GM21367 (cell line): ENCODE results near the gene DLEC1.

Source experiments
- ATAC-seq: cut with Tn5 transposase; IDR thresholded peaks from one replicate; pipeline ENCODE4 v1.9.1; 2021; ENCODE audit not compliant: unreplicated experiment

DLEC1 gene

GRCh38 chr3:38107911-38108648, 69.1 kb downstream of the DLEC1 start:
- no peak for ATAC-seq

GRCh38 chr3:38108649-38109579, 69.9 kb downstream of the DLEC1 start:
- no peak for ATAC-seq

- no peak for ATAC-seq
Observed at GRCh38 chr3:38109580-38110313, 70.7 kb downstream of the DLEC1 start.

GRCh38 chr3:38110314-38111050, 71.5 kb downstream of the DLEC1 start:
- no peak for ATAC-seq

GRCh38 chr3:38111201-38111600, 72.2 kb downstream of the DLEC1 start:
- no peak for ATAC-seq

GRCh38 chr3:38111696-38112377, 72.8 kb downstream of the DLEC1 start:
- no peak for ATAC-seq

GRCh38 chr3:38112378-38112761, 73.4 kb downstream of the DLEC1 start:
- ATAC-seq: no peak

GRCh38 chr3:38114052-38114874, 75.3 kb downstream of the DLEC1 start:
- no peak for ATAC-seq

- no peak for ATAC-seq
Observed at GRCh38 chr3:38114875-38115644, 76.1 kb downstream of the DLEC1 start.

GRCh38 chr3:38115645-38116427, 76.8 kb downstream of the DLEC1 start:
- no peak for ATAC-seq

GRCh38 chr3:38116471-38117162, 77.6 kb downstream of the DLEC1 start:
- ATAC-seq: no peak

GRCh38 chr3:38117163-38117716, 78.2 kb downstream of the DLEC1 start:
- no peak for ATAC-seq

GRCh38 chr3:38117748-38118420, 78.9 kb downstream of the DLEC1 start:
- ATAC-seq: peak; percentile 77

- no peak for ATAC-seq
Observed at GRCh38 chr3:38118421-38119247, 79.6 kb downstream of the DLEC1 start.

GRCh38 chr3:38119248-38119544, 80.2 kb downstream of the DLEC1 start:
- ATAC-seq: no peak
